Measurements from ENCODE around the gene HPGD.

DNA sequence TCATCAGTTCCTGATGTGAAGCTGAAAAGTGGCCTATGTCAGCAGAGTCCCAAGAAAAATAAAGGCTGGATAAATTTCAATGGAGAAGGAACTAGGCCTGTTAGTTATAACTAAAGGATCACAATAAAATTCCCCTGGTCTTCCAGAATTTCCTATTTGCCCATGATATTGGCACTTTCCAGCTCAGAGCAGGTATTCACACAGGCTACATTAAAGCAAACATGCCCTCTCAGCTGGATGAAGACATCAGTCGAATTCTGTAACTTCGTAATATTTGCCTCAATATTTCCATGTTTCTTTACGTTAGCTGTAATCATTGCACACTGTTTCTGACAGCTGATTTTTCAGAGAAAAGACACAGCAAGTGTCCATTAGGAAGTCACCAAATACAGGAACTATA lies 9.5 kb downstream of the HPGD start:
- no peak for TF ChIP-seq CTCF (optimal IDR thresholded peaks at IDR 0.05 in 1 of 3, IDR thresholded peaks at IDR 0.05 in 1 of 3, conservative IDR thresholded peaks at IDR 0.05 in 1 of 3; ENCODE audit: extremely low read depth in 1 of 3, insufficient read depth in 2 of 3, low read length in 3 of 3)
- TF ChIP-seq EZH2 (IDR thresholded peaks at IDR 0.05; ENCODE audit: low read length), result no peak

Measured in keratinocyte (primary cell).